ENCODE data around the gene CASK.
A peak's percentile ranks its signal among the peaks of the same experiment; 100 is the strongest.

Gene CASK

GRCh38 chrX:41923211-41923977 is at the start of gene CASK:
Gene CASK (minus strand): TSS chrX:41923554. CDS start chrX:41922988, 566 bp downstream.
- peak; percentile 81 for DNase-seq

GRCh38 chrX:41971346-41971745 is 48.0 kb upstream of the CASK start:
- no peak for DNase-seq

GRCh38 chrX:41970419-41970818 is 47.1 kb upstream of the CASK start:
- no peak for DNase-seq

- no peak for DNase-seq
These were observed 40.0 kb upstream of the CASK start for GRCh38 chrX:41963348-41963747.

- DNase-seq = no peak
These were observed 36.8 kb upstream of the CASK start for GRCh38 chrX:41960142-41960541.

- DNase-seq = no peak
These were observed 35.5 kb upstream of the CASK start for GRCh38 chrX:41958861-41959260.

GRCh38 chrX:41956027-41956426 is 32.7 kb upstream of the CASK start:
- no peak for DNase-seq

- no peak for DNase-seq
These were observed 28.7 kb upstream of the CASK start for GRCh38 chrX:41952102-41952501.

- peak; percentile 0 for DNase-seq
These were observed 23.7 kb upstream of the CASK start for GRCh38 chrX:41946989-41947612.

- DNase-seq = no peak
These were observed 22.9 kb upstream of the CASK start for GRCh38 chrX:41946235-41946634.

GRCh38 chrX:41935832-41936231 is 12.5 kb upstream of the CASK start:
- no peak for DNase-seq

GRCh38 chrX:41933546-41933945 is 10.2 kb upstream of the CASK start:
- no peak for DNase-seq

GRCh38 chrX:41932885-41933284 is 9.5 kb upstream of the CASK start:
- DNase-seq = no peak

- no peak for DNase-seq
These were observed 8.2 kb upstream of the CASK start for GRCh38 chrX:41931591-41931990.

GRCh38 chrX:41923978-41924683 is 777 bp upstream of the CASK start:
- DNase-seq = no peak

GRCh38 chrX:41922431-41923151 is 763 bp downstream of the CASK start:
- peak; percentile 32 for DNase-seq

GRCh38 chrX:41921492-41922430 is 1.6 kb downstream of the CASK start:
- DNase-seq = peak; percentile 9

GRCh38 chrX:41919870-41920269 is 3.5 kb downstream of the CASK start:
- no peak for DNase-seq

GRCh38 chrX:41917517-41917916 is 5.8 kb downstream of the CASK start:
- no peak for DNase-seq

- DNase-seq = no peak
These were observed 9.9 kb downstream of the CASK start for GRCh38 chrX:41913476-41913875.

GRCh38 chrX:41912923-41913322 is 10.4 kb downstream of the CASK start:
- DNase-seq = no peak

GRCh38 chrX:41909068-41909467 is 14.3 kb downstream of the CASK start:
- no peak for DNase-seq

Data from NK-92 treated with Interleukin-12 subunit alpha and Interleukin-12 subunit beta, amount 100 ng/mL, for 24 hours (cell line).